Lower leg skin (tissue), 3 donors: ENCODE data around the gene PIGC.

Experiments
- CTCF ChIP-seq, 3 donors: fragments of 450-650 bp; IDR thresholded peaks; one replicate each; pipeline ENCODE4 v1.5.1; 2016; ENCODE audit warnings: antibody characterized with exemption in 3 of 3, mild to moderate bottlenecking in 3 of 3, moderate library complexity in 2 of 3
- POLR2A ChIP-seq, 2 donors: fragments of 450-650 bp; IDR thresholded peaks; one replicate each; pipeline ENCODE4 v1.6.1; 2016 to 2017; ENCODE audit warnings: antibody characterized with exemption in 2 of 2, mild to moderate bottlenecking in 1 of 2, moderate library complexity in 1 of 2

GRCh38 chr1:172443666-172444453, at the start of gene PIGC:
- TF ChIP-seq CTCF (IDR thresholded peaks at IDR 0.05) (peak in 1 of 3 donors; percentile 75), POLR2A (IDR thresholded peaks at IDR 0.05) (no peak)
